Measurements from ENCODE around the gene ATP2A3.
A peak's percentile ranks its signal among the peaks of the same experiment; 100 is the strongest.
"Not testable (repeated sequence)": the region's sequence is repeated elsewhere in the genome, so short reads cannot be mapped to it uniquely, and the experiment has no call there.

Gene ATP2A3

GRCh38 chr17:3953542-3953941, 10.7 kb downstream of the ATP2A3 start:
- no peak for DNase-seq

DNA sequence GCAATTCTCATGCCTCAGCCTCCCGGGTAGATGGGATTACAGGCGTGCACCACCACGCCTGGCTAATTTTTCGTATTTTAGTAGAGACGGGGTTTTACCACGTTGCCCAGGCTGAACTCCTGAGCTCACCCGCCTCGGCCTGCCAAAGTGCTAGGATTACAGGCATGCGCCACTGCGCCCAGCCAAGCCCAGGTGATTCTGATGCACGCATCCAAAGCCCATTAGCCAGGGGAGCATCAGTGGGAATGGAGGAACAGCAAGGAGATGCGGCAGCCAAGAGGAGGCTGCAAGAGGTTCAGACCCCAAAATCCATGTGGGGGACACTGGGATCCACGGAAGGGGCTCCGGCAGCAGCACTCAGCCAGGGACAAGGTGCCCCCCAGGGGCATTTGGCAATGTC, 12.1 kb downstream of the ATP2A3 start:
- DNase-seq: no peak

DNA sequence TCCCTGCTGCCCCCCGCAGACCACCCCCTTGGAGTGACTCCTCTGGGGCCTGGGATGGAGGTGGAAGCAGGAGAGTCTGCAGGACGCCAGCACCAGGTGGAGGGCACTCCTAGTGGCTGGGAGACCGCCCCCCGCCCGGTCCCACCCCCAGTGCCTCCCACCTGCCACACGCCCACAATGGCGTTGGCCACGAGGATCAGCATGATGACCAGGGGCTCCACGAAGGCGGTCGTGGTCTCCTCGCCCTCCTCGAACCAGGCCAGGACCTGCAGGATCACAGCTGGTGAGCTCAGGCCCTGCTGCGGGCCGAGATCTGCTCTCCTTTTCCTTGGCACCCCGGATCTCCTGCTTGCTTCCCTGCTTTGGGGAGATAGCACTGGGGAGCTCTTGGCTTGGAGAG, 12.8 kb downstream of the ATP2A3 start:
- DNase-seq: no peak

GRCh38 chr17:3951003-3951402, 13.2 kb downstream of the ATP2A3 start:
- DNase-seq: no peak

- no peak for DNase-seq
Observed at GRCh38 chr17:3950584-3950983, 13.7 kb downstream of the ATP2A3 start.

DNA sequence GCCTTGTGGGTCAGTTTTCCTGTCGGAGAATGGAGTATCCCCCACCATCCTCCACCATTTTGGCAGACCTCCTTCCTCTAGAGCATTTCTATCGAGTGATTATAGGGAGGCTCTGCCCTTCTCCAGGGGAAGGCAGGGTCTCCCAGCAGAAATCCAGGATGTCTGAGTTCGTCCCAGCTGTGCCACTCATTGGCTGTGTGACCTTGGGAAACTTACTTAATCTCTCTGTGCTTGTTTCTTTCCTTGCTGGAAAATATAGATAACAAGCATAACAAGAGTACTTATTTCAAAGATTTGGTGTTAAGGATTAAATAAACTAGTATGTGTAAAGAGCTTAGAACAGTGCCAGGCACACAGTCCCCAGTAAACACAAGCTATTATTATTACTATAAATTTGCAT, 14.8 kb downstream of the ATP2A3 start:
- no peak for DNase-seq

- not testable (repeated sequence) for DNase-seq
Observed at GRCh38 chr17:3948551-3948950, 15.7 kb downstream of the ATP2A3 start.

DNA sequence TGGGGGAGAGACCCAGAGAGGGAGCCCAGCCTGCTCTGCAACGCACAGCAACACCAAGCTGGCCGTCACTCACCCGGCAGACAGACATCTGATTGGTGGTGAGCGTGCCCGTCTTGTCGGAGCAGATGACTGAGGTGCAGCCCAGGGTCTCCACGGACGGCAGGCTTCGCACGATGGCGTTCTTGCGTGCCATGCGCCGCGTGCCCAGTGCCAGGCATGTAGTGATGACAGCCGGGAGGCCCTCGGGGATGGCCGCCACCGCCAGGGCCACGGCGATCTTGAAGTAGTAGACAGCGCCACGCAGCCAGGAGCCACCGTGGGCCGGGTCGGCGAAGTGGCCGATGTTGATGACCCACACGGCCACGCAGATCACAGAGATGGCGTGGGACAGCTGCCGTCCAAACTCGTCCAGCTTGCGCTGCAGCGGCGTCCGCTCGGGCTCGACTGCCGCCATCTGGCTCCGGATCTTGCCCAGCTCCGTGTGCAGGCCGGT, 16.9 kb downstream of the ATP2A3 start:
- no peak for DNase-seq

GRCh38 chr17:3946711-3947235, 17.5 kb downstream of the ATP2A3 start:
- DNase-seq: no peak

GRCh38 chr17:3944485-3945388, 19.5 kb downstream of the ATP2A3 start:
- no peak for DNase-seq

- DNase-seq: no peak
Observed at GRCh38 chr17:3943240-3943891, 20.9 kb downstream of the ATP2A3 start.

GRCh38 chr17:3940965-3941698, 23.1 kb downstream of the ATP2A3 start:
- no peak for DNase-seq

- DNase-seq: no peak
Observed at GRCh38 chr17:3937359-3937758, 26.9 kb downstream of the ATP2A3 start.

DNA sequence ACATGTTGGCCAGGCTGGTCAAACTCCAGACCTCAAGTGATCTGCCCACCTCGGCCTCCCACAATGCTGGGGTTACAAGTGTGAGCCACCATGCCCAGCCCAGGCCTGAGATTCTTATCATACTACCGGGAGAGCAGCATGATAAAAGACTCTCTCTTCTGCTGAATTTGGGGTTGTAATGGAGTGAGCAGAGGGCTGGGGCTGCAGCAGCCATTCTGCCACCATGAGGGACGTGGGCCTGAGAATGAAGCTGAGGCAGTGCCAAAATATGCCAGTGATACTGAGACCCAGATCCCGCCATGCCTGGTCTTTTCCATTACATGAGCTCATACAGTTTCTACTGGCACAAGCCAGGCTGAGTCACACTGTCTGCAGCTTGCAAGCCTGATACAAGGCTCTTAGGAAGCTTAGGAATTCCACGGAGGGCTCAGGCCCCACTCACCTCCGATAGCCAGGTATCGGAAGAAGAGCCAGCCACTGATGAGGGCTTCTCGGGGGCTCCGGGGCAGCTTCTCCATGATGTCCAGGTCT, 28.3 kb downstream of the ATP2A3 start:
- DNase-seq: no peak

DNA sequence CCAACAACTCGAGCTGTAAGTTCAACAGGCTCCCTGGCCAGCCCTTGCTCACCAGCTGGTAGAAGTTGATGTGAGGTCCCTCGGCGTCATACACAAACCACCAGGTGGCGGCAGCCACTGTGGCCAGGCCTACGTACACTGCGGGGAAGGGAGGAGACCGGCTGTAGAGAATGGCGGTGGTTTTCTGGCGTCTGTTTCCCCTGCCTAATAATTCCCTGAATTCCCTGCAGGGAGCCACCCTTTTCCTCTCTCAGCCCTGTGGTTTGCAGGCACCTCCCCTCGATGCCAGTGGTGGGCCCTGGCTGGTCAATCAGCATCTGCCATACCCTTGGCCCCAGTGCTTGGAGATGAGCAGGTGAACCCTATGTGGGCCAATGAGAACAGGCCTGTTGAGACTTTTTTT, 29.1 kb downstream of the ATP2A3 start:
- peak; percentile 79 for DNase-seq

DNA sequence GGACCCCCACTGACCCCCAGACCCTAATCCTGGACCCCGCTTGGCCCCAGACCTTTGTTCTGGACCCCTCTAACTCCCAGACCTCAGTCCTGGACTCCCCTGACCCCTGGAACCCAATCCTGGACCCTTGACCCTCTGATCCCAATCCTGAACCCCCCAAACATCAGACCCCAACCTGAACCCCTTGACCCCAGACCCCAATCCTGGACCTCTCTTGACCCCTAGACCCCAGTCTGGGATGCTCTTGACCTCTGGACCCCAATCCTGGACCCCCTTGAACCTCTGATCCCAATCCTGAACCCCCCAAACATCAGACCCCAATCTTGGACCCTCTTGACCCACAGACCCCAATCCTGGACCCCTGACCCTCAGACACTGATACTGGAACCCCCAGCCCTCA, 34.5 kb downstream of the ATP2A3 start:
- no peak for DNase-seq

DNA sequence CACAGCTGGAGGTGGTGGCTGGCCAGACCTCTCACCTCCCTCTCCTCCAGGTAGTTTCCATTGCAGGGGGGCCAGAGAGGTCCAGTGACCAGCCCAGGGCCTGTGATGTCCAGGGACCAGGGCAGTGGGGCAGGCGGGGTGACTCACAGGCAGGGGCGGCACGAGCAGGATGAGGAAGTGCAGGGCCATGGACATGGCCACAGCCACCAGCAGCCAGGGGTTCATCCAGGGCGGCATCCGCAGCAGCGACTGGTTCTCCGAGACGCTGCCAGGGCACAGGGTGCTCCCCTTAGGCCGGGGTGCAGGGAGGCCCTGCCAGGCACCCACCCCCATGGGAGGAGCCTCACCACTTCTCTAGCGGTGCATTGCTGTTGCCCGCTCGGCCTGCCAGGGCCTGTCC, 35.1 kb downstream of the ATP2A3 start:
- DNase-seq: no peak

DNA sequence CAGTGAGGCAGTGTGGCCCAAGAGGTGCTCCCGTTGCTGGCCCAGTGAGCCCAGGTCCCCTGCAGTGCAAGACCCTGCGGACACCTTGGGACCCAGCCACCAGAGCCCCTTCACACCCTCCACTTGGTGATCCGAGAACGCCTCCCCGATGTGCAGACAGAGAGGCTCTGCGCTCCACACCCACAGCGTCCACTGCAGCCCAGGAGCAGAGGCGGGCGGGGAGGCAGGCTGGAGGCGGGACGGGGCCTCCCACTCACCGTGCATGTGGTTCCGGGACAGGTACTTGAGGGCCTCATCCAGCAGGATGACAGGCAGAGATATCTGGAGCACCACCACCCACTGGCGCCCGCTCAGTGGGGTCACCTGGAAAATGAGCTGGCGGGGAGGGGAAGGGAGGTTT, 35.8 kb downstream of the ATP2A3 start:
- no peak for DNase-seq

- DNase-seq: no peak
Observed at GRCh38 chr17:3927628-3928340, 36.5 kb downstream of the ATP2A3 start.

DNA sequence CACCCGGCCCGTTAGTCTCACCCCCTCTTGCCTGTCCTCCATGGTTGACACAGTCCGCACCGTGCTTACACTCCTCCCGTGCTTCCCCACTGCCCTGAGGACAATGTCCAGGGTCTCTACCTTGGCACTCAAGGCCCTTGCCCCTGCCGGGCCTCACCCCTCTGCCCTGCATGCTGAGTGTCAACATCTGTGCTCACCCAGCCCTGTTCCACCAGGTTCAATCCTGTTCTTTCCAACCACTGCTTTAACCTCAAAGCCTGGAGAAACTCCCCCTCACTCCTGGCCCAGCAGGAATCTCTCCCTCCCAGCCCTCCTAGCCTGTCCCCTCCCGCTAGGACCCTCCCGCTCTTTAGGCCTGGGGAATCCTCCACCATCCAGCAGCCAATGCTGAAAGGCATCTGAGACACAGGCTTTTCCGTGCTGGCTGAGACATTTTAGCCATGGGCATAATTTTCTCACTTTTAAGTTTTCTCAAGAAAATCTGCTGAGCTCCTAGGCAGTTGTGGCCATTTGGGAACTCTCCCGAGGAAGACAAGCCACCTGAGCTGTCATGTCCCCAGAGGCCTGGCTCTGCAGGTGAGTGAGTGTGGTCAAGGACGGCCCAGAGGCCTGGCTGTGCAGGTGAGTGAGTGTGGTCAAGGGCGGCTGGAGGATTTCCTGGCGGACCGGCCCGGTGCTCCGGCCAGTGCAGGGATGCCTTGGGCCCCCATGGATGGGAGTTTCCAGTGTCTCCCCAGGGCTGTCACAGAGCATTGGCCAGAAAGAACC, 37.2 kb downstream of the ATP2A3 start:
- DNase-seq: no peak

DNA sequence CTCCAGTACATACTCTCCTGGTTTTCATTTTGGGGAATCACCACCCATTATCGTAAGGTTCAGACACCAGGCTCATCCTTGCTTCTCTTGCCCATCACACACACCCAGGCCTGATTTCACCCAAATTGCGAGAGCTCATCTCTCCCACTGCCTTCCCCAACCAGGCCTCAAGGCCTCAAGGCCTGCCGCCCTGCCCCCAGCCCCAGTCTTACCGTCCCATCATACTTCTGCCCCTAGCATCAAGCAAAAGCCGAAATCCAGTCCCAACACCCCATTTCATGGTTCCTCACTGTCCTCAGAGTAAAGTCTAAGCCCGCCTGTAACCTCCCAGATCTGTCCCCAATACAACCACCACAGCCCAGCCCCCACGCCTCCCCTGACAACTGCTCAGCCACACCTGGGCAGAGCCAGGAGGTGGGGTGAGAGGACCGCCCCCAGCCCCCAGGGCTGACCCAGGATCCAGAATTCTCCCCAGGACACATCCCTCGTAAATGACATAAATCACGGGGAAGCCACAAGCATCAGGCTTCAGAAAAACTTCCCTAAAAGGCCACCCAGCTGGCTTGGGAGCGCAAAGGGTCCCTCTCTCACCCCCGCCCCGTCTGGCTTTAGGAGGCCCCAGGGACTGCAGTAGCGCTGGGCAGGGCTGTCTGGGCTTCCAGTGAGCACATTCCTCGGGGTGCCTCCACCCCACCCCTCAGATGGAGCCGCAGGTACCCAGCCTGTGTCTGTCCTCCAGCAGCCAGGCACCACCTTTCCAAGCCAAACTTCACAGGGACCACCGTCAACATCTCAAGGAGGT, 38.4 kb downstream of the ATP2A3 start:
- no peak for DNase-seq

All from NCI-H146 (cell line).